H1 (cell line): ENCODE results near the gene CYB561D2. TPM values are rescaled to one million over a fixed set of nuclear protein-coding genes. Genes with fewer than 3 reads are reported as not detected.

Experiments used
- ASH2L ChIP-seq: fragments of 200-600, 300-600 bp; sonication (generic); IDR thresholded peaks from one replicate; pipeline ENCODE4 v1.7.1; 2017; ENCODE audit warnings: low read length
- CHD1 ChIP-seq: IDR thresholded peaks from 2 replicates; pipeline ENCODE4 v1.6.1; 2012; ENCODE audit warnings: low read depth, low read length, improper control_type of control experiment
- CHD7 ChIP-seq: fragments of 300-600 bp; sonication (generic); IDR thresholded peaks from 2 replicates; pipeline ENCODE4 v1.7.1; 2012; ENCODE audit warnings: low read length, moderate library complexity, mild to moderate bottlenecking, inconsistent platforms; ENCODE audit not compliant: insufficient replicate concordance
- SUZ12 ChIP-seq: fragments of 200-600 bp; sonication (generic); IDR thresholded peaks from 2 replicates; pipeline ENCODE4 v1.6.1; 2012; ENCODE audit warnings: mild to moderate bottlenecking, inconsistent platforms, low read length, moderate library complexity, mixed read lengths
- USF2 ChIP-seq: IDR thresholded peaks from 2 replicates; pipeline ENCODE4 v1.6.1; 2011; ENCODE audit warnings: low read length, improper control_type of control experiment
- polyA plus RNA-seq, 7 experiments: library from polyadenylated mRNA; depleted of rRNA in 3 of 7; stranded (reverse) in 5 of 7; unstranded in 2 of 7; fragments of >200 nt in 5 of 7; fragments of 200-250 nt in 2 of 7; gene quantifications; 1 replicate in 5 of 7; 2 replicates in 1 of 7; 4 replicates in 1 of 7; pipeline versions ENCODE4 v1.2.1 to v1.2.3, GENCODE V29; 2011 to 2013; ENCODE audit warnings: missing spikeins in 2 of 7, mixed read lengths in 2 of 7
- total RNA-seq: library from RNA; stranded (reverse); fragmentation: NEBNext Ultra II Directional; extraction: Animal tissue kit (Norgen Biotek cat#: 25700); gene quantifications from 2 replicates; pipeline ENCODE4 v1.2.1, GENCODE V29; 2021

CYB561D2 gene
- total and polyA plus RNA-seq, 2 of the 8 experiments (the other 6 are each of a cell fraction or from before 2014, with no cell fraction given), result 9.8 to 34.0 TPM

DNA sequence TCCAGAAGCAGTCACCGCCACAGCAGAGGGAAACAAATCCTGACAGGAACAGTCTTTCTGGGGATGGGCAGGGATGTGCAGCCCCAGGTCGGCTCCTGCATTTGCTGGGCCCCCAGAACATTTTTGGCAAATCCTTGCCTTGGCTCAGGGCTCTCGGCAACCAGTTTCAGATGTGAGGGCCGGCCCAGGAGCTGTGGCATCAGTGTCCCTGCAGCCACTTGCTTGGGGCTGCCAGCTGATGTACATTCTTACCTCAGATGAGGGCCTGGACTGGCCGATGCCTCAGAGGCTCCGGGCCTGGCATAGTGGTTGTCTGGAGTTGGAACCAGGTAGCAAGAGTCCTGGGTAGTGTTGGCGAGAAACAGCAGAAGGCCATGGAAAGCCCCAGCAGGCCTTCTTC, 4.2 kb downstream of the CYB561D2 start (continued):
- TF ChIP-seq CHD7 (no peak), CHD1 (no peak), ASH2L (no peak), USF2 (no peak), SUZ12 (no peak)
- TF ChIP-seq, all 59 proteins: peak for 0
